SK-N-SH (cell line): ENCODE measurements around the gene SPOCK3. TPM values are rescaled to one million over a fixed set of nuclear protein-coding genes. Genes with fewer than 3 reads are reported as not detected.

ENCODE experiments used
- CTCF ChIA-PET: fragments of 300-600, 350-600 bp; formaldehyde crosslinking; extraction: SDS; loops from one replicate; lab custom pipeline; 2021; lab: Yijun Ruan, JAX
- POLR2A ChIA-PET: fragments of 350-600 bp; sonication (Branson Sonifier 250); formaldehyde crosslinking; extraction: SDS; loops from one replicate; lab custom pipeline; 2020; ENCODE audit warnings: antibody characterized with exemption, inconsistent platforms; lab: Yijun Ruan, JAX
- DNase-seq: peaks from one replicate; pipeline ENCODE4 v3.0.0; 2012
- H2AFZ ChIP-seq: fragments of 200-600 bp; sonication (generic); 2 replicates; pipeline ENCODE4 v1.8.1; 2016; ENCODE audit warnings: antibody characterized with exemption, mild to moderate bottlenecking, low read depth
- H3F3A ChIP-seq: fragments of 200-600 bp; sonication (generic); replicated peaks from 2 replicates; pipeline ENCODE3; 2016; ENCODE audit warnings: antibody characterized with exemption, mild to moderate bottlenecking; ENCODE audit not compliant: insufficient read depth
- H3K27ac ChIP-seq, 2 experiments: fragments of 200-500 bp in 1 of 2; fragments of 200-600 bp in 1 of 2; sonication (Bioruptor generic) in 1 of 2; sonication (generic), shearing (Covaris generic) in 1 of 2; 2 replicates each; pipeline versions ENCODE4 v1.5.1 to v1.6.1; 2014 to 2016; ENCODE audit warnings: low read depth in 2 of 2, inconsistent platforms in 1 of 2, low read length in 1 of 2, mild to moderate bottlenecking in 1 of 2, mixed read lengths in 1 of 2
- H3K27me3 ChIP-seq: fragments of 200-600 bp; sonication (generic), shearing (Covaris generic); 2 replicates; pipeline ENCODE4 v1.6.1; 2016; ENCODE audit warnings: mixed run types; ENCODE audit not compliant: insufficient read depth
- H3K36me3 ChIP-seq, 2 experiments: fragments of 200-500 bp in 1 of 2; fragments of 200-600 bp in 1 of 2; sonication (Bioruptor generic) in 1 of 2; sonication (generic) in 1 of 2; replicated peaks in 1 of 2; 2 replicates each; pipeline versions ENCODE3 to v1.5.1; 2014 to 2016; ENCODE audit warnings: low read length in 1 of 2, mild to moderate bottlenecking in 1 of 2; ENCODE audit not compliant: insufficient read depth in 2 of 2, control insufficient read depth in 1 of 2
- H3K4me1 ChIP-seq, 2 experiments: fragments of 200-500 bp in 1 of 2; fragments of 200-600 bp in 1 of 2; sonication (Bioruptor generic) in 1 of 2; sonication (generic), shearing (Covaris generic) in 1 of 2; 2 replicates each; pipeline versions ENCODE4 v1.5.1 to v1.6.1; 2014 to 2016; ENCODE audit warnings: low read depth in 1 of 2, low read length in 1 of 2, mixed run types in 1 of 2; ENCODE audit not compliant: insufficient read depth in 2 of 2, control insufficient read depth in 1 of 2
- H3K4me2 ChIP-seq: fragments of 200-600 bp; sonication (generic), shearing (Covaris generic); 2 replicates; pipeline ENCODE4 v1.6.1; 2017; ENCODE audit warnings: mixed run types
- H3K4me3 ChIP-seq, 2 experiments: fragments of 200-500 bp in 1 of 2; fragments of 200-600 bp in 1 of 2; sonication (Bioruptor generic) in 1 of 2; sonication (generic), shearing (Covaris generic) in 1 of 2; 2 replicates each; pipeline versions ENCODE4 v1.5.1 to v1.8.1; 2014 to 2016; ENCODE audit warnings: low read depth in 2 of 2, inconsistent platforms in 1 of 2, low read length in 1 of 2, mild to moderate bottlenecking in 1 of 2, mixed read lengths in 1 of 2, moderate library complexity in 1 of 2
- H3K79me2 ChIP-seq: fragments of 200-600 bp; sonication (generic); 2 replicates; pipeline ENCODE4 v1.8.1; 2017; ENCODE audit warnings: mild to moderate bottlenecking; ENCODE audit not compliant: insufficient read depth
- H3K9ac ChIP-seq: fragments of 200-600 bp; sonication (generic); 2 replicates; pipeline ENCODE4 v1.6.1; 2017; ENCODE audit warnings: mixed run types
- H3K9me2 ChIP-seq: fragments of 200-600 bp; sonication (generic); 2 replicates; pipeline ENCODE4 v1.6.1; 2017; ENCODE audit warnings: mixed run types
- H3K9me3 ChIP-seq: fragments of 200-600 bp; sonication (generic); 2 replicates; pipeline ENCODE4 v1.6.1; 2017; ENCODE audit warnings: mixed run types, mild to moderate bottlenecking, moderate library complexity
- H4K20me1 ChIP-seq: fragments of 200-600 bp; sonication (generic); 2 replicates; pipeline ENCODE4 v1.6.1; 2017; ENCODE audit warnings: mild to moderate bottlenecking, mixed run types; ENCODE audit not compliant: insufficient read depth
- CHD2 ChIP-seq: fragments of 150-350 bp; IDR thresholded peaks from 2 replicates; pipeline ENCODE4 v1.6.1; 2018; ENCODE audit warnings: low read length; ENCODE audit not compliant: partially characterized antibody
- CTCF ChIP-seq: fragments of 200-600 bp; sonication (generic); IDR thresholded peaks from 2 replicates; pipeline ENCODE4 v1.6.1; 2017; ENCODE audit warnings: antibody characterized with exemption, mild to moderate bottlenecking, moderate library complexity
- EZH2phosphoT487 ChIP-seq: fragments of 200-600 bp; sonication (generic); IDR thresholded peaks from 2 replicates; pipeline ENCODE4 v1.6.1; 2017; ENCODE audit warnings: low read depth, mixed run types, mild to moderate bottlenecking, antibody characterized with exemption, moderate library complexity, borderline replicate concordance
- FOSL2 ChIP-seq: IDR thresholded peaks from 2 replicates; pipeline ENCODE4 v1.4.0; 2012; ENCODE audit warnings: low read depth, mild to moderate bottlenecking, moderate library complexity, borderline replicate concordance
- FOXJ3 ChIP-seq: sonication (generic); formaldehyde crosslinking; IDR thresholded peaks from 2 replicates; pipeline ENCODE4 v1.5.1; 2020; ENCODE audit warnings: mild to moderate bottlenecking, missing genetic modification reagents
- MAX ChIP-seq: IDR thresholded peaks from 2 replicates; pipeline ENCODE4 v1.4.0; 2012; ENCODE audit warnings: low read depth
- MEF2A ChIP-seq: IDR thresholded peaks from 2 replicates; pipeline ENCODE4 v1.4.0; 2012; ENCODE audit warnings: low read depth, borderline replicate concordance
- NFIC ChIP-seq: IDR thresholded peaks from 2 replicates; pipeline ENCODE4 v1.4.0; 2012; ENCODE audit warnings: borderline replicate concordance
- NRF1 ChIP-seq: IDR thresholded peaks from 2 replicates; pipeline ENCODE4 v1.6.1; 2012; ENCODE audit warnings: low read depth, mild to moderate bottlenecking, low read length
- PBX3 ChIP-seq: IDR thresholded peaks from 2 replicates; pipeline ENCODE4; 2012
- RAD21 ChIP-seq: IDR thresholded peaks from 2 replicates; pipeline ENCODE4 v1.6.1; 2012; ENCODE audit warnings: mild to moderate bottlenecking, low read length
- RFX5 ChIP-seq: IDR thresholded peaks from 2 replicates; pipeline ENCODE4 v1.6.1; 2012; ENCODE audit warnings: mild to moderate bottlenecking, improper control_type of control experiment, low read length
- RXRA ChIP-seq: IDR thresholded peaks from 2 replicates; pipeline ENCODE4 v1.4.0; 2012; ENCODE audit warnings: low read depth, mild to moderate bottlenecking, borderline replicate concordance
- SIN3A ChIP-seq: IDR thresholded peaks from 2 replicates; pipeline ENCODE4 v1.6.1; 2012; ENCODE audit warnings: low read depth, mild to moderate bottlenecking, low read length, moderate library complexity, borderline replicate concordance
- TAF1 ChIP-seq: IDR thresholded peaks from 2 replicates; pipeline ENCODE4 v1.6.1; 2012; ENCODE audit warnings: low read depth, mild to moderate bottlenecking, low read length, moderate library complexity, borderline replicate concordance
- TCF12 ChIP-seq: IDR thresholded peaks from 2 replicates; pipeline ENCODE4 v1.4.0; 2012
- ZBTB33 ChIP-seq: IDR thresholded peaks from 2 replicates; pipeline ENCODE4 v1.4.0; 2012; ENCODE audit warnings: low read depth, borderline replicate concordance
- WGBS: methylation state at CpG from one replicate; pipeline ENCODE4 v1.1.6; 2017; ENCODE audit warnings: low lambda C conversion rate; 5-methylcytosine and 5-hydroxymethylcytosine counted together
- polyA plus RNA-seq, 3 experiments: library from polyadenylated mRNA; depleted of rRNA; stranded (reverse); fragments of >200 nt; gene quantifications; 2 replicates each; pipeline ENCODE4 v1.2.3, GENCODE V29; 2012

The SPOCK3 gene
- polyA plus RNA-seq, 1 of the 3 experiments (the other 2 are of a cell fraction) = not detected

GRCh38 chr4:167109859-167110258 lies 124.4 kb downstream of the SPOCK3 start:
- no peak overlapping the region for H3K4me3 ChIP-seq
- H2AFZ ChIP-seq = no peak overlapping the region
- H3K9ac ChIP-seq = no peak overlapping the region
- H3K27ac ChIP-seq = no peak overlapping the region
- H3K4me1 ChIP-seq = no peaks in the 10 kb centered on the region
- POLR2A ChIA-PET = no interaction called here
- 0 out of 2 replicates have a peak, but pooled peaks cover 2% of the 10 kb centered on the region for H3K9me2 ChIP-seq
- H3F3A ChIP-seq = no peaks in the 10 kb centered on the region
- CTCF ChIA-PET = no interaction called here
- H3K9me3 ChIP-seq = no peaks in the 10 kb centered on the region; the same call in 1 of the 2 replicates
- 46% methylated on average over 3 of the region's 3 CpGs for WGBS
- H3K79me2 ChIP-seq = no peaks in the 10 kb centered on the region
- H3K4me2 ChIP-seq = no peak overlapping the region
- TF ChIP-seq ZBTB33 (no peak), RFX5 (no peak), NFIC (no peak), RAD21 (no peak), TAF1 (no peak), CHD2 (no peak), RXRA (no peak), MEF2A (no peak)
- H3K27me3 ChIP-seq = no peaks in the 10 kb centered on the region
- H3K36me3 ChIP-seq = no peaks in the 10 kb centered on the region
- H4K20me1 ChIP-seq = no peaks in the 10 kb centered on the region
- no peak for DNase-seq

GRCh38 chr4:167105857-167106256 lies 128.4 kb downstream of the SPOCK3 start:
- Histone ChIP-seq H3K27ac (no peak overlapping the region), H4K20me1 (no peaks in the 10 kb centered on the region), H3K27me3 (no peaks in the 10 kb centered on the region)
- DNase-seq = no peak
- CTCF ChIA-PET = no interaction called here
- TF ChIP-seq EZH2phosphoT487 = no peak
- TF ChIP-seq MAX = no peak
- TF ChIP-seq SIN3A = no peak
- TF ChIP-seq FOSL2 = no peak
- no peak for TF ChIP-seq PBX3
- TF ChIP-seq CHD2 = no peak
- TF ChIP-seq CTCF = no peak
- TF ChIP-seq FOXJ3 (CRISPR knock-in tag) = no peak
- no peak for TF ChIP-seq MEF2A
- no peak for TF ChIP-seq ZBTB33
- TF ChIP-seq RAD21 = no peak
- TF ChIP-seq NRF1 = no peak
- no peak for TF ChIP-seq TCF12
- TF ChIP-seq, all 33 proteins: peak for 0
- no peaks in the 10 kb centered on the region for H3F3A ChIP-seq
- no peak overlapping the region for H2AFZ ChIP-seq
- H3K9me3 ChIP-seq = no peaks in the 10 kb centered on the region; the same call in 1 of the 2 replicates
- H3K9ac ChIP-seq = no peak overlapping the region
- H3K79me2 ChIP-seq = no peaks in the 10 kb centered on the region
- no peak overlapping the region for H3K4me2 ChIP-seq
- no peaks in the 10 kb centered on the region for H3K36me3 ChIP-seq
- POLR2A ChIA-PET = no interaction called here
- no peak overlapping the region for H3K4me3 ChIP-seq
- H3K4me1 ChIP-seq = no peaks in the 10 kb centered on the region
- 0 out of 2 replicates have a peak, but pooled peaks cover 2% of the 10 kb centered on the region for H3K9me2 ChIP-seq
